ENCODE results near the gene NEAT1.

NEAT1 gene

GRCh38 chr11:65390099-65390941 lies 32.3 kb upstream of the NEAT1 start:
- DNase-seq, result no peak

DNA sequence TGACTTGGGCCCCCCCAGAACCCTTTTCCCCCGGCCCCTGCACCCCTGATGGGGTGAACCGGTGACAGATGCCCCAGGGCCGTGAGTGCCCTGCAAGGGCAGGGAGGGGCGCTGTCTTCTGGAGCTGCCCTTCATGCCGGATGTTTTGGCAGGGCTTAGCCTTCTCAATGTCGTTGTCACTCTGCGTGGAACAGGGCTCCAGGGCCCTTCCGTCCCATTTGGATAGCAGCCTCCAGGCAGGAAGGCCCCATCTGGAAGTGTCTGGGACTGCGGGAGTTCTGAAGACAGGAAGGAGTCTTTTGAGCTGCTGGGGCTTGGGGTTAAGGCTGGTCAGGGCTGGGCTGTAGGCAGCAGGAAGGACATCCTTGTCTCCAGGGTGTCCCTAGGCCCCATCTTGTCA lies 31.6 kb upstream of the NEAT1 start:
- DNase-seq, result no peak

GRCh38 chr11:65392186-65392829 lies 30.3 kb upstream of the NEAT1 start:
- DNase-seq, result no peak

DNA sequence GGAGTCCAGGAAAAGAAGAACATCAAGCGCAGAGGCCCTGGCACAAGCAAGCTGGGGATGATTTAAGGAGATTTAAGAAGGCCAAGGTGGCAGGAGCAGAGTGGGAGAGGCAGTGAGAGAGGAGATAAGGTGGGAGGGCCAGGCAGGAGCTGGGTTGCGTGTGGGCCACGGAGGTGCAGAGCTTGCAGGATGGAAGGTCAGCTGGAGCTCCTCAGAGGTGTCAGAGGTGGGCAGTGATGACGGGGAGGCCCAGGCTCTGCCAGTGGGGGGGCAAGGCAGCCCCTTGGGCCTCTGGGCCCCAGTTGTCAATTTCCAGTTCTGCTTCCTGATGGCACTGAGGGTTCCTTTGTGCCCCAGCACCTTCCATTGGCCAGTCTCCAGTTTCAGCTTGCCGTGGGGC lies 29.7 kb upstream of the NEAT1 start:
- no peak for DNase-seq

GRCh38 chr11:65393513-65394079 lies 29.0 kb upstream of the NEAT1 start:
- DNase-seq, result no peak

- no peak for DNase-seq
Measured at GRCh38 chr11:65394125-65394536, 28.5 kb upstream of the NEAT1 start.

DNA sequence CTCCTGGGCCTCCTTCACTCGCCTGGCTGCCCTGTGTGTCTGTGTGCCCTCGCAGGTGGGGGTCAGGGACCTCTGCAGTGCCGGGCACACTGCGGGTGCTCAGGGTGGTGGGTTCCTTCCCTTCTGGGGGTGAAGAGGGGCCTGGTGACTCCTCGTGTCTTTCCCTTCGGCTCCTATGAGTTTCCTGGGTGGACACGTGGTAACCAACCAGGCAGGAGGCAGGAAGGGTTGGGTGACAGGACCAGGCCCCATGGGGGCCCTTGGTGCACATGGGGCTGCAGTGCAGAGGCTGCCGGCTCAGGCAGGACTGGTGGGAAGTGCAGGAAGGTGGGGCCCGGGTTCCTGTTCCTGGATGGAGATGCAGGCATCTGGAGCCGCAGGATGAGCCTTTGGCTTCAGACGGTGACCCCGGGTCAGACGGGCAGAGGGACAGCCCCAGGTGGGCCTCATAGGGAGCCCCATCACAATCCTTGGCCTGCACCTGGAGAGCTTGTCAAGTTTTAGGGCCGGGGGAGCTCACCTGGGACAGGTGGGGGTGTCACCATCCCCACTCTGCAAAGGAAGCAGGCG lies 26.6 kb upstream of the NEAT1 start:
- no peak for DNase-seq

GRCh38 chr11:65396769-65397745 lies 25.5 kb upstream of the NEAT1 start:
- no peak for DNase-seq

DNA sequence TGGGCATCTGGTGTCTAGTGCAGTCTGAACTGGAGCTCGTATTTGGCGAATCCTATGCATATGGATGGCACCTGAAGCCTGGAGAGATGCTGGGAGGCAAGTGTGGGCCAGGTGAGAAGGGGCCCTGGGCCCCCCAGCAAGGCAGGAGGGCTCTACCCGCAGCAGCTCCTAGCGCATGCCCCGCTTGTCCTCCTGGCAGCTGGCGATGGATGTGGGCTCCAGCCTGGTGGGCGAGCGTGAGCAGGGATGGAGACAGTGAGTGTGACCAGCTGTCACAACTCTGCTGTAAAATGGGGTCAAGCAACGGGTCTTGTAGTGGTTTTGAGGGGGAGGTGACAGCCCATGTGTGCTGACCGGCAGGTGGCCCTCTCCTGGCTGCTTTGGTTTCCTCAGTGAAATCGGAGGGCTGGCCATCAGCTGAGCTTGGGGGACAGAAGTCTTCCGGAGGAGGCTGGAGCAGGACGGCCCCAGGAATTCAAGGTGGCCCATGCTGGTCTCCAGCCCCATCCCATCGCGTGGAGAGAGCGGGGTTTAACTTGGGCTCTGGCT lies 24.2 kb upstream of the NEAT1 start:
- no peak for DNase-seq

GRCh38 chr11:65399249-65399648 lies 23.3 kb upstream of the NEAT1 start:
- DNase-seq, result no peak

DNA sequence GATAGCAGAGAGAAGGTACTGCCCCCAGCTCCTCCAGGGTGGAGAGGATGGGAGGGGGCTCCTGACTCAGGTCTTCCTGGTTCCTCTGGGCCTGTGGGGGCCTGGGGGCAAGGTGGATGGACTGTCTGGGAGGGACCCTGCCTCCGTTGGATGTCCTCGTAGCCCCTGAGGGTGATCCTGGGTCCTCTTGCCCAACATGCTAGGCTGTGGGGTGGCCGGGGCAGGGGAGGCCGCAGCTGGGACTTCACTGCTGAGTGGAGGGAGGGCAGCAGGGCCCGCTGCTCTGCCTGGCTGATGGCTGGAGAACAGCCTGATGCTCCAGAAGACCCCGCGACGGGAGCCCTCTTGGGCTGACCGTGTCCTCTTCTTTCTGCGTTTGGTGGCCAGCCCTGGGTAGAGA lies 22.8 kb upstream of the NEAT1 start:
- no peak for DNase-seq

GRCh38 chr11:65400307-65401072 lies 22.1 kb upstream of the NEAT1 start:
- DNase-seq, result no peak

- DNase-seq, result no peak
Measured at GRCh38 chr11:65401073-65401802, 21.4 kb upstream of the NEAT1 start.

GRCh38 chr11:65401803-65402248 lies 20.8 kb upstream of the NEAT1 start:
- no peak for DNase-seq

- no peak for DNase-seq
Measured at GRCh38 chr11:65402790-65403189, 19.8 kb upstream of the NEAT1 start.

DNA sequence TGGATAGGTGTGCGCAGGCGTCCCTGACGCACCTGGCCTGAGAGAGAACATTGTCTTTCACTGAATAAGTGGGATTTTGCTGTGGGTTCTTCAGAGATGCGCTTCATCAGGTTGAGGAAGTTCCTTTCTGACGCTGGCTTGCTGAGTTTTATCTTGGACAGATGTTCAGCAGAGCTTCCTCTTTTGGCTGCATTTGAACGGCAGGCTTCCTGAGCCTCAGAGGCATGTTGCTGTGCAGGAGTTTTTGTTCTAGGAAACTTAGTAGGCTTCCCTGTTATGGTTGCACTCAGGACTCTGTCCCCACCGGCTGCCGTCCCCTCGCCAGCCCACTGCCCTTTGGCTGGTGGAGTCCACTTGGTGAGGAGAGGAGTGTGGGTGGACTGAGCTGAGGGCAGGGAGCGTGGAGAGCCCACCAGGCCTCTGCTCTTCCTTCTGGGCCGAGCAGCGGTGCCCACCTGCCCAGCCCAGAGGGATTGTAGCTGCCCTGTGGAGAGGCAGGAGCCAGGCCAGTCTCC lies 18.9 kb upstream of the NEAT1 start:
- no peak for DNase-seq

- DNase-seq, result no peak
Measured at GRCh38 chr11:65404210-65404609, 18.4 kb upstream of the NEAT1 start.

GRCh38 chr11:65404638-65405339 lies 17.8 kb upstream of the NEAT1 start:
- no peak for DNase-seq

- DNase-seq, result no peak
Measured at GRCh38 chr11:65410936-65411680, 11.5 kb upstream of the NEAT1 start.

All from activated CD8-positive, alpha-beta memory T cell treated with anti-CD3 and anti-CD28 coated beads, Interleukin-2, amount 50 U/mL, for 4 hours (primary cell).